ENCODE data around the gene CADM2.

Gene CADM2

DNA sequence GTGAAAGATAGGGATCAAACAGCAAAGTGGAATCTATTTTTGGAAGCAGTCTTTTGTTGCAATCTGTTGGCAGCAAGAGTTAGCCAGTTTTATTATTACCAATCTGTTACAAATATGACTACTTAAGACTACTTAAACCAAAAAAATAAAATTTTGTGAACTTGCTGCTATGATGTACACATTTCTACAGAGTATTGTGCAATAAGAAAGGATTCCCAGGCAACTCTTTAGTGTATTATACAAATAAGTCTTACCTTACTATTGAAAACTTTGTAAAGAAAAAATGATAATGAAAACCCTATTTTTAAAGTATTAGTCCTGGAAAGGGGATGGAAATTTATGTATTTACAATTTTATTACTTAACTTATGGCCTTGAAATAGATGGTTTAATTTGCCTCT is 44.7 kb downstream of the CADM2 start:
- Mint-ChIP-seq H3K27ac (no peak overlapping the region), H3K4me3 (no peak overlapping the region), H3K9me3 (no peaks in the 10 kb centered on the region), H3K36me3 (ENCODE audit: low read depth) (no peaks in the 10 kb centered on the region), H3K27me3 (ENCODE audit: low read depth) (no peaks in the 10 kb centered on the region), H3K4me1 (no peaks in the 10 kb centered on the region)
- TF ChIP-seq, protein P1, sequence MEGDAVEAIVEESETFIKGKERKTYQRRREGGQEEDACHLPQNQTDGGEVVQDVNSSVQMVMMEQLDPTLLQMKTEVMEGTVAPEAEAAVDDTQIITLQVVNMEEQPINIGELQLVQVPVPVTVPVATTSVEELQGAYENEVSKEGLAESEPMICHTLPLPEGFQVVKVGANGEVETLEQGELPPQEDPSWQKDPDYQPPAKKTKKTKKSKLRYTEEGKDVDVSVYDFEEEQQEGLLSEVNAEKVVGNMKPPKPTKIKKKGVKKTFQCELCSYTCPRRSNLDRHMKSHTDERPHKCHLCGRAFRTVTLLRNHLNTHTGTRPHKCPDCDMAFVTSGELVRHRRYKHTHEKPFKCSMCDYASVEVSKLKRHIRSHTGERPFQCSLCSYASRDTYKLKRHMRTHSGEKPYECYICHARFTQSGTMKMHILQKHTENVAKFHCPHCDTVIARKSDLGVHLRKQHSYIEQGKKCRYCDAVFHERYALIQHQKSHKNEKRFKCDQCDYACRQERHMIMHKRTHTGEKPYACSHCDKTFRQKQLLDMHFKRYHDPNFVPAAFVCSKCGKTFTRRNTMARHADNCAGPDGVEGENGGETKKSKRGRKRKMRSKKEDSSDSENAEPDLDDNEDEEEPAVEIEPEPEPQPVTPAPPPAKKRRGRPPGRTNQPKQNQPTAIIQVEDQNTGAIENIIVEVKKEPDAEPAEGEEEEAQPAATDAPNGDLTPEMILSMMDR (IDR thresholded peaks at IDR 0.05; ENCODE audit: unreplicated experiment in 3 of 3) = no peak

DNA sequence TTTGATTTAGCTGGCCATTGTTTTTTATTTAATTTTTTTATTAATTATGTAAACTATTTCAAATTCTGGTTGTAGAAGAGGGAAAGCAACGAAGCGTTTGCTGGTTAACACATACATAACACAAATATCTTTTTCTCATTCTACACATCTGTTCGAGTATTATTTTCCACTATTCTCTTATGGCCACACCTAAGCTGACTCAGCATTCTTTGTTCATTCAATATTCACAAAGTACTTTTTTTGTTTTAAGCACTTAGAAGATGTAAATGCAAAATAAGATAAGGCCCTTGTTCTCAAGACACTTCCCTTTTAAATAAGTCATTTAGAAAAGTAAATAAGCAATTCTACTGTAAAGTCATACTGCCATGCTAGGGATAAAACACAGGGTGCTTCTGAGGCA is 45.4 kb downstream of the CADM2 start:
- no peak overlapping the region for H3K27ac Mint-ChIP-seq
- H3K4me3 Mint-ChIP-seq = no peak overlapping the region
- no peaks in the 10 kb centered on the region for H3K4me1 Mint-ChIP-seq
- H3K27me3 Mint-ChIP-seq (ENCODE audit: low read depth) = no peaks in the 10 kb centered on the region
- TF ChIP-seq, protein P1 (IDR thresholded peaks at IDR 0.05; ENCODE audit: unreplicated experiment in 3 of 3) = no peak
- H3K36me3 Mint-ChIP-seq (ENCODE audit: low read depth) = no peaks in the 10 kb centered on the region
- H3K9me3 Mint-ChIP-seq = no peaks in the 10 kb centered on the region

DNA sequence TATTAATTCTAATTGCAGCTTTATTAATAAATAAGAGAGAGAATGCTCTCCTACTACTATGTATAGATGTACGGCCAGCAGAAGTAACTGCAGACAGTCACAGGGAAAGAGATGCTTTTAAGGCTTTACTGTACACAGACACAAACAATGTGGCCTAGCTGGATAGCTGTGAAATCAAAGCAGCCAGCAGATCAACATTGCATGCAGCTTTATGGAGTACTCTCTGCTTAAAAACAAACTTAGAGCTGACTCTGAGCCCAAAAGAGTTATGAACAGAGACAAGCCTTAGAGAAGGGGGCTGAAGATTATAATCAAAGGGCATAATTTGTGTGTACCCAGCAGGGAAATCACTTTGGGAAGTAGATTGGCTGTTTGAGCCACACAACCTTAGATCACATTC is 47.2 kb downstream of the CADM2 start:
- TF ChIP-seq, protein P1 (IDR thresholded peaks at IDR 0.05; ENCODE audit: unreplicated experiment in 3 of 3) = no peak
- H3K4me1 Mint-ChIP-seq = peaks cover 4% of the 10 kb centered on the region
- no peaks in the 10 kb centered on the region for H3K27me3 Mint-ChIP-seq (ENCODE audit: low read depth)
- H3K9me3 Mint-ChIP-seq = no peaks in the 10 kb centered on the region
- H3K36me3 Mint-ChIP-seq (ENCODE audit: low read depth) = no peaks in the 10 kb centered on the region
- H3K27ac Mint-ChIP-seq = no peak overlapping the region
- H3K4me3 Mint-ChIP-seq = no peak overlapping the region

DNA sequence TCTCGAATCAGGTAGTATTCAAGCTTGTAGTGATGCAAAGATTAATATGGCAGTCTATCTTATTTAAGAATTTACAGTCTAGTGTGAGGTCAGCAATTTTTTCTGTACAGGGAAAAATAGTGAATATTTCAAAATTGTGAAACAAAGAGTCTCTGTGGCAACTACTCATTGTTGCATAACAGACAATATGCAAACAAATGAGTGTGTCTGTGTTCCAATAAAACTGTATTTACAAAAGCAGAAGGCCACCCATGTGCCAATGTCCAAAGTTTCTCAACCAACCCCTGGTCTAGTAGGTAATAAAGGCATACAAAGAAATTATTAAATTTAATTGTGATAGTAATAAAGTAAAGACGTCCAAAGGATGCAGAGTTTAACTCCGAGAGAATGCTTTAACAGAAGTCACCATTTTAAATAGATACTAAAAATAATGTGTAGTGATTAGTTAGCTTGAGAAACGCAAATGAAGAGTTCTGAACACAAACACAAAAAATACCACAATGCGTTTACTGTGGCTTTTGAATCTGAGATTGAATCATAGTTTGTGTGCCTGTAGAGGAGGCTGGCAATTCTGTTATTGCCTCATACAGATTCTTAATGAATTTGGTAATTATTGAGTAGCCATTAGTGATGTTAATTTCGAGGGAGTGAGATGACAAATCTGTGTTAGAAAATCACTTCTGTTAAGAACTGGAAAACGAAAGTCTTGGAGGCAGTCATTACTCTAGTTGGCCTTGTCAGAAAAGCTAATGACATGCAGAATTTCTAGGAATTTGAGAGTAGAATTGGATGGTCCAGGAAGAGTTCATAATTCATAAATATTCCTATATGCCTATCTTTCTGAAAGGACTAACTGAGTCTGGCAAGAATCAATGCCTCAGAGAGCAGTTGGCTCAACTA is 48.7 kb downstream of the CADM2 start:
- H3K36me3 Mint-ChIP-seq (ENCODE audit: low read depth) = no peaks in the 10 kb centered on the region
- H3K4me1 Mint-ChIP-seq = peaks cover 4% of the 10 kb centered on the region
- no peak overlapping the region for H3K4me3 Mint-ChIP-seq
- no peaks in the 10 kb centered on the region for H3K27me3 Mint-ChIP-seq (ENCODE audit: low read depth)
- H3K27ac Mint-ChIP-seq = no peak overlapping the region
- no peaks in the 10 kb centered on the region for H3K9me3 Mint-ChIP-seq
- TF ChIP-seq, protein P1 (IDR thresholded peaks at IDR 0.05; ENCODE audit: unreplicated experiment in 3 of 3) = no peak

DNA sequence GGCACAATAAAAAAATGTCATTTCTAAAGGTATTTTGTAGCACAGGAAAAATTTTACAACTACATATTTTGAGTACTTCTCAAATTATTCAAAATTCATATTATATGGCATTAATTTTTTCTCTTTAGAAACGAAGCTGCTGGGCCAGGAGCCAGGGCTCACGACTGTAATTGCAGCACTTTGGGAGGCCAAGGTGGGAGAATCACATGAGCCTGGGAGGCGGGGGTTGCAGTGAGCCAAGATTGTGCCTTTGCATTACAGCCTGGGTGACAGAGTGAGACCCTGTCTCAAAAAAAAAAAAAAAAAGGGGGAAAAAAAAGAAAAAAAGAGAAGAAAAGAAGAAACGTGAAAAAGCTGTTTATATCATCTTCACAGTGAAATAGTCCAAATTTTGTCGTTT is 62.0 kb downstream of the CADM2 start:
- Mint-ChIP-seq H3K4me3 (no peak overlapping the region), H3K36me3 (ENCODE audit: low read depth) (no peaks in the 10 kb centered on the region), H3K4me1 (no peaks in the 10 kb centered on the region), H3K27ac (no peak overlapping the region), H3K9me3 (no peaks in the 10 kb centered on the region), H3K27me3 (ENCODE audit: low read depth) (no peaks in the 10 kb centered on the region)
- TF ChIP-seq, protein P1 (IDR thresholded peaks at IDR 0.05; ENCODE audit: unreplicated experiment in 3 of 3) = no peak

DNA sequence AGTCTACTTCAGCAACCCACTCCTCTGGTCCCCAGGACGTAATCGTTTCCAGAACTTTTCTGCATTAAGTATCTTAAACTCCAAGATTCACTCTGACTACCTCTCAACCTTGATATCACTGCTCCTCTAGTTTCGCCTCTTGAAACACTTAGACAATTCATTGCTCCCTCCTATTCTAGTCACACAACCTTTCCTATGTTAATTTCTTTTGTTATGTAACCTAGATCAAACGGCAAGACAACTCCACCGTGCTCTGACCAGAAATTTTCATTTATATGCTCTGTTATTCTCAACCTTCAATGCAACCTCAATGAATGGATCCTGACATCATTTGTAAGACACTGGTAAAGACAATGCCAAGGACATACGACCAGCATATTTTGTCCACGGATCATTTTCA is 71.3 kb downstream of the CADM2 start:
- TF ChIP-seq, protein P1 (IDR thresholded peaks at IDR 0.05; ENCODE audit: unreplicated experiment in 3 of 3) = no peak
- no peaks in the 10 kb centered on the region for H3K27me3 Mint-ChIP-seq (ENCODE audit: low read depth)
- no peak overlapping the region for H3K27ac Mint-ChIP-seq
- H3K4me1 Mint-ChIP-seq = no peaks in the 10 kb centered on the region
- no peaks in the 10 kb centered on the region for H3K36me3 Mint-ChIP-seq (ENCODE audit: low read depth)
- H3K4me3 Mint-ChIP-seq = no peak overlapping the region
- no peaks in the 10 kb centered on the region for H3K9me3 Mint-ChIP-seq
